ENCODE data around the gene COL6A1. TPM values are rescaled to one million over a fixed set of nuclear protein-coding genes. Genes with fewer than 3 reads are reported as not detected.
"Not testable (repeated sequence)": the region's sequence is repeated elsewhere in the genome, so short reads cannot be mapped to it uniquely, and the experiment has no call there.

Gene COL6A1
- total and polyA plus RNA-seq, 5 donors from 2014 or later, result 0.10 to 2.2 (median 0.78) TPM

DNA sequence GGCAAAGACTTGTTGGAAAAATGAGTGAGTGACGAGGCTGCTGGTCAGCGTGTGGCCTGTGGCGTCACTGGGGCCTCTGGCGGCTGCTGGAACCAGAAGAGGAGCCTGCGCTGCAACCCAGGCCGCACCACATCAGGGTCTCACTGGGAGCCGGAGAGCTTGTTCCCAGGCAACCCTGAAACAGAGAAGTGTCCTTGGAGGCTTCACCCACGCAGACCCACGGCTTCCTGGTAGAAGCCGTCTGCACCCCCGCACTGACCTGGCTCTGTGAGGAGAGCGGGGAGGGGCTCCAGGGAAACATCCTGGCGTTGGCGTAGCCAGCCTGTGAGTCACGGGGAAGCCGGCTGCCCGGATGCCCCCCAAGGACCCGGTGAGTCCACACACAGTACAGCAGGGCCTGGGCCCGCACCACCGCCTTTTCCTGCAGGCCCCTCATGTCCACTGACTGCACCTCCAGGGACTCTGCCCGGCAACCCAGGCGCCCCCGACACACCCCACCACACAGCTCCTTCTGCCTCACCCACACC lies 57.4 kb downstream of the COL6A1 start:
- Histone ChIP-seq H3K27me3 (ENCODE audit: control insufficient read depth, insufficient read depth, low read length) (no peaks in the 10 kb centered on the region), H3K4me1 (ENCODE audit: control insufficient read depth, insufficient read depth, low read length, poor library complexity, severe bottlenecking) (no peaks in the 10 kb centered on the region), H3K9me3 (ENCODE audit: control insufficient read depth in 2 of 2, low read length in 2 of 2) (no peaks in the 10 kb centered on the region), H3K27ac (ENCODE audit: insufficient read depth, low read length, poor library complexity, severe bottlenecking) (no peak overlapping the region), H3K4me3 (ENCODE audit: low read depth, low read length) (no peak overlapping the region), H3K36me3 (ENCODE audit: control insufficient read depth, insufficient read depth, low read length) (no peaks in the 10 kb centered on the region)
- Mint-ChIP-seq H3K27me3 (no peaks in the 10 kb centered on the region), H3K9me3 (peaks cover 0 to 1% (median 0%) of the 10 kb centered on the region in 7 donors), H3K36me3 (no peaks in the 10 kb centered on the region), H3K4me1 (no peaks in the 10 kb centered on the region), H3K4me3 (no peak overlapping the region), H3K27ac (no peak overlapping the region)
- DNase-seq (no peak), ATAC-seq (ENCODE audit: low read depth in 2 of 2) (no peak)

DNA sequence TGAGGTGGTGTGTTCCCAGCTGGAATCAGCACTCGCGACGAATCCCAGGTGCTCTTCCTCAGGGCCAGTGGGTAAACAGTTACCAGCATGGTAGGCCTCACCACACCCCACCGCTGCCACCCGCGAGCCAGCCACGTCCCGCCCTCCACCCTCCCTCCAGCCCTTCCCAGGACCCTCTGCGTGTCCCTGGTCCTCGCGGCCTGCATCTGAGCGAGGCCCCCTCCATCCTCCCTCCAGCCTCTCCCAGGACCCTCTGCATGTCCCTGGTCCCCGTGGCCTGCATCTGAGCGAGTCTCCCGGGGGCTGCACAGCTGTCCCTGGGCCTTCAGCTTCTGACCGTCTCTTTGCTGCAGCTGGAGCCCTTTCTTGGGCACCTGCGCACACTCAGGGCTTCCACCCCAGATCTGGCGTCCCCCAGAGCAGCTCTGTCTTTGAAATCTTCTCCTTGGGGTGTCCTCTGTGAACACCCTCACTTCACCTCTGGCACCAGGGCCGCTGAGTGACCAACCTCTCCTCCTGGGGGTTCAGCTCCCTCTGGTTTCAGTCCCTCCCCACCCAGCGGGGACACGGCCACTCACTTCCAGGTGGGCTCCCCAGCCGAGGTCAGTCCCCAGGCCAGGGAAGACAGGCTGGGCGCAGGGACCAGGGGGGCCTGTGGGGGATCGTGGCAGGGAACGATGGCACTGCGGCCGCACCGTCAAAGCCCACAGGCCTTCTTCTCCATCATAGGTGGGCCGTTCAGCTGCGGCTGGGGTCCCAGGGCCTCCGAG lies 58.5 kb downstream of the COL6A1 start:
- Mint-ChIP-seq H3K4me1 (no peaks in the 10 kb centered on the region), H3K36me3 (no peaks in the 10 kb centered on the region), H3K27me3 (no peaks in the 10 kb centered on the region), H3K27ac (no peak overlapping the region), H3K4me3 (no peak overlapping the region), H3K9me3 (peaks cover 0 to 1% (median 0%) of the 10 kb centered on the region in 7 donors)
- Histone ChIP-seq H3K9me3 (ENCODE audit: control insufficient read depth in 2 of 2, low read length in 2 of 2) (no peaks in the 10 kb centered on the region), H3K4me1 (ENCODE audit: control insufficient read depth, insufficient read depth, low read length, poor library complexity, severe bottlenecking) (no peaks in the 10 kb centered on the region), H3K27me3 (ENCODE audit: control insufficient read depth, insufficient read depth, low read length) (no peaks in the 10 kb centered on the region), H3K27ac (ENCODE audit: insufficient read depth, low read length, poor library complexity, severe bottlenecking) (no peak overlapping the region), H3K4me3 (ENCODE audit: low read depth, low read length) (no peak overlapping the region), H3K36me3 (ENCODE audit: control insufficient read depth, insufficient read depth, low read length) (no peaks in the 10 kb centered on the region)
- ATAC-seq (ENCODE audit: low read depth in 2 of 2) (no peak), DNase-seq (no peak)

DNA sequence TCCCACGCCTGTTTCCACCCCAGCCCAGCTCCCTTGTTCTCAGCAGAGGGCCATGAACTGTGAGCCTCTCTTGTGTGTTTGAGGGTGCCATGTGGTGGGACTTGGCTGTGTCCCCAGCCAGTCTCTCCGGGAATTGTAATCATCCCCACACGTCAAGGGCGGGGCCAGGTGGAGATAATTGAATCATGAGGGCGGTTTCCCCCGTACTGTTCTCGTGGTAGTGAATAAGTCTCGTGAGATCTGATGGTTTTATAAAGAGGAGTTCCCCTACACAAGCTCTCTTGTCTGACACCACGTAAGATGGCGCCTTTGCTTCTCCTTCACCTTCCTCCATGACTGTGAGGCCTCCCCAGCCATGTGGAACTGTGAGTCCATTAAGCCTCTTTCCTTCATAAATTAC lies 59.1 kb downstream of the COL6A1 start:
- DNase-seq (no peak), ATAC-seq (ENCODE audit: low read depth in 2 of 2) (no peak)
- no peaks in the 10 kb centered on the region for H3K36me3 Mint-ChIP-seq
- H3K27me3 Mint-ChIP-seq, result no peaks in the 10 kb centered on the region
- no peak overlapping the region for H3K4me3 Mint-ChIP-seq
- Histone ChIP-seq H3K4me3 (ENCODE audit: low read depth, low read length) (no peak overlapping the region), H3K9me3 (ENCODE audit: control insufficient read depth in 2 of 2, low read length in 2 of 2) (no peaks in the 10 kb centered on the region), H3K27ac (ENCODE audit: insufficient read depth, low read length, poor library complexity, severe bottlenecking) (no peak overlapping the region), H3K36me3 (ENCODE audit: control insufficient read depth, insufficient read depth, low read length) (no peaks in the 10 kb centered on the region), H3K27me3 (ENCODE audit: control insufficient read depth, insufficient read depth, low read length) (no peaks in the 10 kb centered on the region), H3K4me1 (ENCODE audit: control insufficient read depth, insufficient read depth, low read length, poor library complexity, severe bottlenecking) (no peaks in the 10 kb centered on the region)
- peaks cover 0 to 1% (median 0%) of the 10 kb centered on the region in 7 donors for H3K9me3 Mint-ChIP-seq
- no peaks in the 10 kb centered on the region for H3K4me1 Mint-ChIP-seq
- no peak overlapping the region for H3K27ac Mint-ChIP-seq

DNA sequence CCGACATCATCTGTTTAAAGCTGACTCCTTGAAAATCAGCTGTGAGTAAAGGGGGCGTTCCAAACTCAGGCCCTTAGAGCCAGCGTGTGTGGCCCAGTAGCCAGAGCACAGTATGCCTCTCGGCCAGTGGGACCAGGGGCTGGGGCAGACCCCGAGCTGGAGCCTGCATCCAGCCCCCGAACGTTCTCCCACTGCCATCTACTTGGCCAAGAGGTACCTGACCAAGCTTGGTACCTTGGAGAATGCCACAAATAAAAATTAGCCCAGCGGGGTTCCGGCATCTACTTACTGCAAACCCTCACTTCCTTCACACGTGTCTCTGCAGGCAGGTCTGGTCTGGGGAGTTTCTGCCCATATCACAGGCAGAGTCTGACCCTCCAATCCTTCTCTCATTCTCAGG lies 59.6 kb downstream of the COL6A1 start:
- H3K4me3 ChIP-seq (ENCODE audit: low read depth, low read length), result no peak overlapping the region
- no peak overlapping the region for H3K27ac ChIP-seq (ENCODE audit: insufficient read depth, low read length, poor library complexity, severe bottlenecking)
- H3K36me3 Mint-ChIP-seq, result no peaks in the 10 kb centered on the region
- H3K27me3 ChIP-seq (ENCODE audit: control insufficient read depth, insufficient read depth, low read length), result no peaks in the 10 kb centered on the region
- H3K9me3 ChIP-seq (ENCODE audit: control insufficient read depth in 2 of 2, low read length in 2 of 2), result no peaks in the 10 kb centered on the region
- H3K27ac Mint-ChIP-seq, result no peak overlapping the region
- H3K4me3 Mint-ChIP-seq, result no peak overlapping the region
- H3K36me3 ChIP-seq (ENCODE audit: control insufficient read depth, insufficient read depth, low read length), result no peaks in the 10 kb centered on the region
- no peaks in the 10 kb centered on the region for H3K4me1 Mint-ChIP-seq
- no peaks in the 10 kb centered on the region for H3K27me3 Mint-ChIP-seq
- no peak for ATAC-seq (ENCODE audit: low read depth in 2 of 2)
- peaks cover 0 to 1% (median 0%) of the 10 kb centered on the region in 7 donors for H3K9me3 Mint-ChIP-seq
- no peaks in the 10 kb centered on the region for H3K4me1 ChIP-seq (ENCODE audit: control insufficient read depth, insufficient read depth, low read length, poor library complexity, severe bottlenecking)
- no peak for DNase-seq

DNA sequence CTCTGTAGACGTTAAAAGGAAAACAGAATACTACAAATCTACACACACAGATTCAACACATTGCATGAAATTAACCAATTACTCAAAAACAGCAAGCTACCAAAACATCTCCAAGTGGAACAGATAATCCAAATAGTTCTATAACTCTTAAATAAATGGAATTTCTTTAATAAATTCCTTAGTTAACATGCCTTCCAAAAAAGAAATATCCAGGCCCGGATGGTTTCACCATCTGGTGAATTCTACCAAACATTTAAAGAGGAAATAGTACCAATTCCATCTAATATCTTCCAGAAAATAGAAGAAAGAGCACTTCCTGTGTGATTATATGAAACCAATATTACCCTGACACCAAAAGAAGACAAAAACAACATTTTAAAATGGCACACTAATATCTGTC lies 63.6 kb downstream of the COL6A1 start:
- peaks cover 0 to 3% (median 0%) of the 10 kb centered on the region in 7 donors for H3K9me3 Mint-ChIP-seq
- H3K27me3 Mint-ChIP-seq, result no peaks in the 10 kb centered on the region
- Histone ChIP-seq H3K27me3 (ENCODE audit: control insufficient read depth, insufficient read depth, low read length) (no peaks in the 10 kb centered on the region), H3K9me3 (ENCODE audit: control insufficient read depth in 2 of 2, low read length in 2 of 2) (peaks cover 2 to 7% of the 10 kb centered on the region in 2 experiments), H3K36me3 (ENCODE audit: control insufficient read depth, insufficient read depth, low read length) (no peaks in the 10 kb centered on the region), H3K4me3 (ENCODE audit: low read depth, low read length) (no peak overlapping the region), H3K27ac (ENCODE audit: insufficient read depth, low read length, poor library complexity, severe bottlenecking) (no peak overlapping the region), H3K4me1 (ENCODE audit: control insufficient read depth, insufficient read depth, low read length, poor library complexity, severe bottlenecking) (no peaks in the 10 kb centered on the region)
- no peak overlapping the region for H3K27ac Mint-ChIP-seq
- no peaks in the 10 kb centered on the region for H3K36me3 Mint-ChIP-seq
- no peaks in the 10 kb centered on the region for H3K4me1 Mint-ChIP-seq
- H3K4me3 Mint-ChIP-seq, result no peak overlapping the region
- DNase-seq, result no peak
- ATAC-seq (ENCODE audit: low read depth in 2 of 2), result no peak

DNA sequence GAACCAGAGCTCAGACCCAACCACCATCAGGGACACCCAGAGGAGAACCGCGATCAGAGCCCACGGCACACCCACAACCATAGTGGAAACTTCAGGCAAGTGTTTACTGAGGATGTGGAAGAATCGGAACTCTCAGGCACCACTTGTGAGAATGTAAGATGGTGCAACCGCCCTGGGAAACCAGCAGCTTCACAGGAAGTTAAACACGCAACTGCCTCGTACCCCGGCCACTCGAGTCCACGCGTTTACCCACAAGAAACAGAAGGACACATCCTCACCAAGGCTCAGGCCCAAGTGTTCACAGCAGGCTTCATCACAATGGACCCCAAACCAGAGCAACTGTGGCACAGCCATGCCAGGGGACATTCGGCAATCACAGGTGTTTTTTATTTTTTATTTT lies 64.9 kb downstream of the COL6A1 start:
- ATAC-seq (ENCODE audit: low read depth in 2 of 2) (no peak), DNase-seq (no peak)
- Histone ChIP-seq H3K27ac (ENCODE audit: insufficient read depth, low read length, poor library complexity, severe bottlenecking) (no peak overlapping the region), H3K9me3 (ENCODE audit: control insufficient read depth in 2 of 2, low read length in 2 of 2) (peaks cover 2 to 7% of the 10 kb centered on the region in 2 experiments), H3K4me1 (ENCODE audit: control insufficient read depth, insufficient read depth, low read length, poor library complexity, severe bottlenecking) (no peaks in the 10 kb centered on the region), H3K36me3 (ENCODE audit: control insufficient read depth, insufficient read depth, low read length) (no peaks in the 10 kb centered on the region), H3K4me3 (ENCODE audit: low read depth, low read length) (no peak overlapping the region), H3K27me3 (ENCODE audit: control insufficient read depth, insufficient read depth, low read length) (no peaks in the 10 kb centered on the region)
- Mint-ChIP-seq H3K9me3 (peaks cover 0 to 3% (median 0%) of the 10 kb centered on the region in 7 donors), H3K27ac (no peak overlapping the region), H3K27me3 (no peaks in the 10 kb centered on the region), H3K4me3 (no peak overlapping the region), H3K36me3 (no peaks in the 10 kb centered on the region), H3K4me1 (no peaks in the 10 kb centered on the region)

DNA sequence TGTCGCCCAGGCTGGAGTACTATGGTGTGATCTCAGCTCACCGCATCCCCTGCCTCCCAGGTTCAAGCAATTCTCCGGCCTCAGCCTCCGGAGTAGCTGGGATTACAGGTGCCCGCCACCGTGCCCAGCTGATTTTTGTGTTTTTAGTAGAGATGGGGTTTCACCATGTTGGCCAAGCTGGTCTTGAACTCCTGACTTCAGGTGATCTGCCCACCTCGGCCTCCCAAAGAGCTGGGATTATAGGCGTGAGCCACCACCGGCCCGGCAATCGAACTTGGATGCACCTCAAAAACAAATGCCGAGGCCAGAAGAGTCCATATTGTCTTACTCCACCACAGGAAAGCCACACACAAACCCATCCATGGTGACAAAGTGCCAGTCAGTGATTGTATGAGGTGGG lies 65.3 kb downstream of the COL6A1 start:
- not testable (repeated sequence) for H3K9me3 Mint-ChIP-seq; H3K4me3 Mint-ChIP-seq; ATAC-seq (ENCODE audit: low read depth in 2 of 2)

More for the DNA sequence above, 65.3 kb downstream of the COL6A1 start:
- H3K27ac Mint-ChIP-seq; H3K9me3 ChIP-seq (ENCODE audit: control insufficient read depth in 2 of 2, low read length in 2 of 2); H3K36me3 ChIP-seq (ENCODE audit: control insufficient read depth, insufficient read depth, low read length); H3K27me3 Mint-ChIP-seq; H3K27me3 ChIP-seq (ENCODE audit: control insufficient read depth, insufficient read depth, low read length); H3K4me3 ChIP-seq (ENCODE audit: low read depth, low read length); H3K4me1 Mint-ChIP-seq; DNase-seq; H3K27ac ChIP-seq (ENCODE audit: insufficient read depth, low read length, poor library complexity, severe bottlenecking); H3K4me1 ChIP-seq (ENCODE audit: control insufficient read depth, insufficient read depth, low read length, poor library complexity, severe bottlenecking); H3K36me3 Mint-ChIP-seq: not testable (repeated sequence)
